AG04449 (cell line): ENCODE measurements around the gene PRRC2C.
"Not testable (repeated sequence)": the region's sequence is repeated elsewhere in the genome, so short reads cannot be mapped to it uniquely, and the experiment has no call there.

Experiments
- CTCF ChIA-PET: fragments of 350-600 bp; formaldehyde crosslinking; extraction: SDS; loops from one replicate; lab custom pipeline; 2021; ENCODE audit warnings: antibody characterized with exemption; lab: Yijun Ruan, JAX
- POLR2A ChIA-PET: fragments of 400-600, 350-600 bp; formaldehyde crosslinking; extraction: SDS; loops from one replicate; lab custom pipeline; 2020; ENCODE audit warnings: antibody characterized with exemption, inconsistent platforms; lab: Yijun Ruan, JAX
- DNase-seq: peaks from one replicate; pipeline ENCODE4 v3.0.0-alpha.2; 2010; ENCODE audit warnings: low read depth, low spot score
- H3K4me3 ChIP-seq: 2 replicates; pipeline ENCODE4 v1.5.1; 2011; ENCODE audit warnings: low read depth, mild to moderate bottlenecking, control low read depth, low read length
- CTCF ChIP-seq: IDR thresholded peaks from one replicate; pipeline ENCODE4 v1.5.1; 2011; ENCODE audit warnings: mild to moderate bottlenecking, moderate library complexity, low read length, control low read depth, inconsistent platforms; ENCODE audit not compliant: insufficient read depth; ENCODE audit errors: missing control alignments

Gene PRRC2C

DNA sequence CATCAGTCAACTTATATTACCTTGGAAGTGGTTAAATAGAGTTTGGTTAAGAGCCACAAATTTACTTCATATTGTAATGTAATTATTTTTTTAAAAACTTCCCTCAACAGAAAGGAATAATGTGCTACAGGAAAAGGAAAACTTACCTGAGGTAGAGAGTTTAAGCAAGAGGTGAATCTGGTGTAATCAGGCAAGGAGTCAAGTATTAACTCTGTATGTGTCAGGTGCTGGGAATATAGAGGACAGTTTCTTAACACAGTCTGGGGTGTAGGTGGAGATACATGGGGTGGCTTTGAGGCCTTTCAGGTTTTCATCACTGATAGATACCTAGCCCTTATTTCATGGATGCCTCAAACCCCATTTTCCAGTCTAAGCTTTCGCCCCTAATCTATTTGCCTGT lies 110.8 kb downstream of the PRRC2C start:
- no peak for DNase-seq
- no peak overlapping the region for H3K4me3 ChIP-seq
- no peak for TF ChIP-seq CTCF
- ChIA-PET CTCF (no interaction called here), POLR2A (no interaction called here)

- TF ChIP-seq CTCF, result no peak
- no peak for DNase-seq
- CTCF ChIA-PET, result no interaction called here
- H3K4me3 ChIP-seq, result no peak overlapping the region
- POLR2A ChIA-PET, result no interaction called here
Observed at GRCh38 chr1:171596705-171597104, 111.4 kb downstream of the PRRC2C start.

DNA sequence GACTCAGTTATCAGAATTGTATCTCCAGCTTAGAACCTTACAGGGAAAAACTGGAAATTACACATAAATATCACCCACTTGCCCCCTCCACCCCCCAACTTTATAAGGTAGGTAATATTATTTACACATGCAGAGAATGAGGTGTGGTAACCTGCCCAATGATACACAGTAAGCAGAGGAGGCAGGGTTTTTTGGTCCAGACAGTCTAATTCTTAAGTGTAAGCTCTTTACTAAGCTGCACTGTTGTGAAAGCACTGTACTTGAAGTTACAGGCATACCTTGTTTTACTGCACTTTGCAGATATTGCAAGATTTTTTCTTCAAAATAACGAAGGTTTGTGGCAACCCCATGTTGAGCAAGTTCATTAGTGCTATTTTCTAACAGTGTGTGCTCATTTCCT lies 111.9 kb downstream of the PRRC2C start:
- ChIA-PET CTCF (interaction anchor here (1.4 to 1.5 kb wide), 2 partner anchors 47 to 388 kb away, joined by 3 to 4 read pairs; no protein-coding TSS in a partner anchor), POLR2A (no interaction called here)
- H3K4me3 ChIP-seq, result no peak overlapping the region
- DNase-seq, result no peak
- no peak for TF ChIP-seq CTCF

DNA sequence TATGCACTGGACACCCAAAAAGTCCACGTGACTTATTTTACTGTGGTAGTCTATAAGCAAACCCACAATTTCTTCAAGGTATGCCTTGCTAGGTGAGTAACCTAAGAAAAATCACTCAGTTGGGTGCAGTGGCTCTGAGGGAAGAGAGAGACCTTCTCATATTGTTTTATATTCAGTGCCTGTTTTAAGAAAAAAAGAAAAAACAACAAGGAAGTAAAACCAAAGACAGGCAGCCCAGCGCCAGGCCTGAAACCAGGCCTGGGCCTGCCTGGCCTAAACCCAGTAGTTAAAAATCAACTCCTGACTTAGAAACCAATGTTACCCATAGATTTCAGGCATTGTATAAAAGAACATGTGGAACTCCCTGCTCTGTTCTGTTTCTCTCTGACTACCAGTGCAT lies 115.0 kb downstream of the PRRC2C start:
- H3K4me3 ChIP-seq, DNase-seq, POLR2A ChIA-PET, CTCF ChIA-PET: not testable (repeated sequence)

GRCh38 chr1:171600862-171601261 lies 115.5 kb downstream of the PRRC2C start:
- DNase-seq, result no peak
- CTCF ChIA-PET, result no interaction called here
- no peak overlapping the region for H3K4me3 ChIP-seq
- POLR2A ChIA-PET, result no interaction called here
- no peak for TF ChIP-seq CTCF

DNA sequence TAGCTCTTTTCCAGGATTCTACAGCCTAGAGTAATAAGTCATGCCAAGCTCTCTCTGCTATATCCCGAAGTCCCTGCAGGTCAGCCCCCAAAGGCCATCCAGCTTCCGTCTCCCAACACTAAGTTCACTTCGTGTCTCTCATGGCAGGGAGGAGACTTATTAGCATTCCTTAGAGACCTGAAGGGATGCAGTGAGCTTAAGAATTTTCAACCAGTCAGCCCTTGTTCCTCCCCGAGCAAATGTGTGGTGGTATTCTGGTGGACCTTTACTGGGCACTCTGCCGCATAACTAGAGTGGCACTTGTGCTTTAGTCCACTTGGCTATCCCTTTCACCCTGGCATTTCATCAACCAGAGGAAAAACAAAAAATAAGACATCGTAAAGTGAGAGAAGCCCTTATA lies 117.7 kb downstream of the PRRC2C start:
- DNase-seq, H3K4me3 ChIP-seq: not testable (repeated sequence)
- CTCF ChIA-PET, result interaction anchor here (1.0 kb wide), 1 partner anchor 42 kb away, joined by 4 read pairs; no protein-coding TSS in a partner anchor
- POLR2A ChIA-PET, result interaction anchor here (0.6 kb wide), 1 partner anchor 342 kb away, joined by 3 read pairs; no protein-coding TSS in a partner anchor

DNA sequence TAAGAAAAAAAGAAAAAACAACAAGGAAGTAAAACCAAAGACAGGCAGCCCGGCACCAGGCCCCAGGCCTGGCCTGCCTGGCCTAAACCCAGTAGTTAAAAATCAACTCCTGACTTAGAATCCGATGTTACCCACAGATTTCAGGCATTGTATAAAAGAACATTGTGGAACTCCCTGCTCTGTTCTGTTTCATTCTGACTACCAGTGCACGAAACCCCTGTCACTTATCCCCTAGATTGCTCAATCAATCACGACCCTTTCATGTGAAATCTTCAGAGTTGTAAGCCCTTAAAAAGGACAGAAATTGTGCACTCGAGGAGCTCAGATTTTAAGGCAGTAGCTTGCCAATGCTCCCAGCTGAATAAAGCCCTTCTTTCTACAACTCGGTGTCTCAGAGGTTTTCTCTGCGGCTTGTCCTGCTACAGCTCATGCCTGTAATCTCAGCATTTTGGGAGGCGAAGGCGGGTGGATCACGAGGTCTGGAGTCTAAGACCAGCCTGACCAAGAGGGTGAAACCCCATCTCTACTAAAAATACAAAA lies 121.1 kb downstream of the PRRC2C start:
- no peak overlapping the region for H3K4me3 ChIP-seq
- no peak for TF ChIP-seq CTCF
- no peak for DNase-seq
- ChIA-PET CTCF (interaction anchor here (1.1 to 1.3 kb wide), 2 partner anchors 15 to 378 kb away, joined by 3 read pairs; partner anchors contain the start of gene MYOCOS), POLR2A (interaction anchor here (0.6 kb wide), 1 partner anchor 939 kb away, joined by 3 read pairs; no protein-coding TSS in a partner anchor)
